H9 (cell line): ENCODE measurements around the gene CASQ1. TPM values are rescaled to one million over a fixed set of nuclear protein-coding genes. Genes with fewer than 3 reads are reported as not detected.

Experiments
- DNase-seq: peaks from one replicate; pipeline ENCODE4 v3.0.0-alpha.2; 2017
- H2AFZ ChIP-seq: one replicate; pipeline ENCODE4 v1.6.1; 2013; ENCODE audit warnings: mild to moderate bottlenecking, low read length, control low read depth, moderate library complexity
- H2AK5ac ChIP-seq: 2 replicates; pipeline ENCODE4 v1.6.1; 2013; ENCODE audit warnings: low read length, control low read depth, mixed read lengths; ENCODE audit not compliant: insufficient read length
- H2BK120ac ChIP-seq: one replicate; pipeline ENCODE4 v1.6.1; 2013; ENCODE audit warnings: low read depth, mild to moderate bottlenecking, low read length, control low read depth, inconsistent platforms; ENCODE audit not compliant: poor library complexity, severe bottlenecking
- H2BK12ac ChIP-seq: 2 replicates; pipeline ENCODE4 v1.6.1; 2013; ENCODE audit warnings: low read length, control low read depth, mixed read lengths, low read depth; ENCODE audit not compliant: insufficient read length
- H2BK15ac ChIP-seq: 2 replicates; pipeline ENCODE4 v1.6.1; 2013; ENCODE audit warnings: low read depth, low read length, control low read depth
- H2BK20ac ChIP-seq: one replicate; pipeline ENCODE4 v1.6.1; 2013; ENCODE audit warnings: low read depth, mild to moderate bottlenecking, low read length, control low read depth, inconsistent platforms; ENCODE audit not compliant: poor library complexity, severe bottlenecking
- H2BK5ac ChIP-seq: 2 replicates; pipeline ENCODE4 v1.6.1; 2013; ENCODE audit warnings: low read length, control low read depth, mixed read lengths; ENCODE audit not compliant: insufficient read length
- H3K14ac ChIP-seq: 2 replicates; pipeline ENCODE4 v1.6.1; 2013; ENCODE audit warnings: low read length, control low read depth; ENCODE audit not compliant: insufficient read depth
- H3K18ac ChIP-seq: 2 replicates; pipeline ENCODE4 v1.6.1; 2013; ENCODE audit warnings: low read depth, mild to moderate bottlenecking, mixed read lengths, low read length, control low read depth; ENCODE audit not compliant: insufficient read length
- H3K23ac ChIP-seq: 2 replicates; pipeline ENCODE4 v1.6.1; 2013; ENCODE audit warnings: low read length, control low read depth, mixed read lengths, low read depth; ENCODE audit not compliant: insufficient read length
- H3K23me2 ChIP-seq: 2 replicates; pipeline ENCODE4 v1.6.1; 2013; ENCODE audit warnings: low read depth, mild to moderate bottlenecking, mixed read lengths, low read length, control low read depth; ENCODE audit not compliant: insufficient read length, poor library complexity, severe bottlenecking
- H3K27ac ChIP-seq: 2 replicates; pipeline ENCODE4 v1.5.1; 2013; ENCODE audit warnings: low read length, control low read depth, mixed read lengths, low read depth; ENCODE audit not compliant: insufficient read length
- H3K27me3 ChIP-seq: 2 replicates; pipeline ENCODE4 v1.6.1; 2013; ENCODE audit warnings: low read length, control low read depth, inconsistent platforms; ENCODE audit not compliant: insufficient read depth
- H3K4ac ChIP-seq: 2 replicates; pipeline ENCODE4 v1.6.1; 2013; ENCODE audit warnings: low read depth, mild to moderate bottlenecking, control low read depth, inconsistent platforms, low read length, moderate library complexity
- H3K4me1 ChIP-seq: 2 replicates; pipeline ENCODE4 v1.6.1; 2013; ENCODE audit warnings: low read length, control low read depth, inconsistent platforms; ENCODE audit not compliant: insufficient read depth
- H3K4me2 ChIP-seq: 2 replicates; pipeline ENCODE4 v1.6.1; 2013; ENCODE audit warnings: low read length, control low read depth, mixed read lengths; ENCODE audit not compliant: insufficient read length, insufficient read depth
- H3K56ac ChIP-seq: 2 replicates; pipeline ENCODE4 v1.6.1; 2013; ENCODE audit warnings: low read depth, mild to moderate bottlenecking, mixed read lengths, low read length, control low read depth; ENCODE audit not compliant: insufficient read length
- H3K79me1 ChIP-seq: 2 replicates; pipeline ENCODE4 v1.6.1; 2013; ENCODE audit warnings: low read depth, mild to moderate bottlenecking, moderate library complexity, low read length, control low read depth, inconsistent platforms; ENCODE audit not compliant: insufficient read depth, poor library complexity, severe bottlenecking
- H3K79me2 ChIP-seq: 2 replicates; pipeline ENCODE4 v1.6.1; 2013; ENCODE audit warnings: low read length, control low read depth, inconsistent platforms; ENCODE audit not compliant: insufficient read depth
- H3K9ac ChIP-seq: 2 replicates; pipeline ENCODE4 v1.6.1; 2013; ENCODE audit warnings: low read length, control low read depth, mixed read lengths; ENCODE audit not compliant: insufficient read length; ENCODE audit errors: extremely low read depth
- H3K9me3 ChIP-seq: one replicate; pipeline ENCODE4 v1.6.1; 2013; ENCODE audit warnings: low read depth, low read length, inconsistent platforms; ENCODE audit not compliant: control insufficient read depth
- H3T11ph ChIP-seq: one replicate; pipeline ENCODE4 v1.6.1; 2013; ENCODE audit warnings: mild to moderate bottlenecking, low read length, control low read depth, inconsistent platforms
- H4K20me1 ChIP-seq: one replicate; pipeline ENCODE4 v1.6.1; 2013; ENCODE audit not compliant: control insufficient read depth, insufficient read length, insufficient read depth
- H4K5ac ChIP-seq: 2 replicates; pipeline ENCODE4 v1.6.1; 2013; ENCODE audit warnings: low read depth, mild to moderate bottlenecking, mixed read lengths, low read length, control low read depth; ENCODE audit not compliant: insufficient read length
- H4K8ac ChIP-seq: replicated peaks from 2 replicates; pipeline ENCODE4 v1.6.1; 2013; ENCODE audit warnings: low read length, control low read depth, mixed read lengths, low read depth; ENCODE audit not compliant: insufficient read length
- H4K91ac ChIP-seq: 2 replicates; pipeline ENCODE4 v1.6.1; 2013; ENCODE audit warnings: low read depth, mild to moderate bottlenecking, moderate library complexity, mixed read lengths, low read length, control low read depth; ENCODE audit not compliant: insufficient read length
- H3K27ac Mint-ChIP-seq, 3 experiments: 2 replicates in 2 of 3; 3 replicates in 1 of 3; pipeline ENCODE4 v1.8.0; 2020 to 2021; ENCODE audit warnings: mixed read lengths in 3 of 3, mild to moderate bottlenecking in 1 of 3, moderate library complexity in 1 of 3
- H3K27me3 Mint-ChIP-seq: 2 replicates; pipeline ENCODE4 v1.8.0; 2021; ENCODE audit warnings: low read depth, mild to moderate bottlenecking, moderate library complexity, mixed read lengths
- H3K36me3 Mint-ChIP-seq, 3 experiments: 2 replicates in 2 of 3; 3 replicates in 1 of 3; pipeline ENCODE4 v1.8.0; 2020 to 2021; ENCODE audit warnings: low read depth in 3 of 3, mixed read lengths in 3 of 3; ENCODE audit not compliant: insufficient read depth in 1 of 3
- H3K4me1 Mint-ChIP-seq, 2 experiments: 2 replicates each; pipeline ENCODE4 v1.8.0; 2020; ENCODE audit warnings: mixed read lengths in 2 of 2
- H3K4me3 Mint-ChIP-seq, 2 experiments: 2 replicates in 1 of 2; 3 replicates in 1 of 2; pipeline ENCODE4 v1.8.0; 2020 to 2021; ENCODE audit warnings: mild to moderate bottlenecking in 2 of 2, mixed read lengths in 2 of 2, moderate library complexity in 1 of 2
- H3K9me3 Mint-ChIP-seq, 2 experiments: 2 replicates in 1 of 2; 3 replicates in 1 of 2; pipeline ENCODE4 v1.8.0; 2020; ENCODE audit warnings: mild to moderate bottlenecking in 2 of 2, mixed read lengths in 2 of 2, moderate library complexity in 1 of 2
- WGBS: extraction: QIAGEN DNeasy Blood & Tissue Kit; methylation state at CpG from one replicate; pipeline ENCODE4 v1.1.7; 2013; ENCODE audit warnings: missing lambda C conversion rate, low lambda C conversion rate, mixed read lengths; ENCODE audit not compliant: insufficient read length; ENCODE audit errors: extremely low coverage; 5-methylcytosine and 5-hydroxymethylcytosine counted together
- total RNA-seq: library from RNA; stranded (reverse); gene quantifications from 2 replicates; pipeline ENCODE4 v1.2.1, GENCODE V29; 2021
- TF ChIP-seq, protein P1 (sequence below): fragments of 200-600 bp; sonication (generic); conservative IDR thresholded peaks from 3 replicates; pipeline ENCODE4 v1.8.0; 2021; ENCODE audit warnings: antibody characterized with exemption, mild to moderate bottlenecking

The CASQ1 gene
- total RNA-seq, 1 experiment from 2014 or later: 0.55 TPM

DNA sequence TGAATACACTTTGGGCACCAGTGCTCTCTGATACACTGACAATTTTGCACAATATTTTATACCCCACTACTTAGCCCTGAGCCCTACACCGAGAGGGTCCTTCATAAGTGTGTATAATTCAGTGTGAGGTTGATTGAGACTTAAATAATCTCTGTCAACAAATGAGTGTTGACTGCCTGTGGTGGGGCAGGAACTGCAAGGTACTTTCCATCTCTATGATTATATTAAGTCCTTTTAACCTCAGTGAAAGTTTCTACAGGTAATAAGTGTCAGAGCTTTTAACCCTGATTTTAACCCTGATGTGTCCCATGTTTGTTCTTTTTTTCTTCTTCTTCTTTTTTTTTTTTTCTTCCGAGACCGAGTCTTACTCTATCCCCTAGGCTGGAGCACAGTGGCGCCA lies 5.8 kb downstream of the CASQ1 start:
- Histone ChIP-seq H3K27ac (no peak overlapping the region), H3K56ac (no peak overlapping the region), H2BK12ac (no peak overlapping the region), H3K4ac (no peak overlapping the region), H2BK15ac (no peak overlapping the region), H4K5ac (no peak overlapping the region), H3K79me2 (no peaks in the 10 kb centered on the region), H3K23ac (no peak overlapping the region), H3K4me1 (peaks cover 3% of the 10 kb centered on the region; the same call in 1 of the 2 replicates), H4K91ac (no peak overlapping the region), H3K18ac (no peak overlapping the region), H3K27me3 (no peaks in the 10 kb centered on the region), H2BK20ac (no peak overlapping the region), H3T11ph (no peak overlapping the region), H3K79me1 (no peaks in the 10 kb centered on the region), H3K4me2 (no peak overlapping the region), H4K8ac (no peak overlapping the region), H3K9ac (no peak overlapping the region), H2BK5ac (no peak overlapping the region), H4K20me1 (no peaks in the 10 kb centered on the region), H3K23me2 (no peaks in the 10 kb centered on the region), H2AFZ (no peak overlapping the region), H2BK120ac (no peak overlapping the region), H3K9me3 (no peaks in the 10 kb centered on the region), H2AK5ac (no peak overlapping the region), H3K14ac (no peak overlapping the region)
- Mint-ChIP-seq H3K36me3 (no peaks in the 10 kb centered on the region; a peak in 1 of 7 replicates), H3K4me1 (peaks cover 0 to 4% of the 10 kb centered on the region in 2 experiments; a peak in 1 of 4 replicates), H3K4me3 (no peak overlapping the region), H3K27ac (no peak overlapping the region), H3K27me3 (peaks cover 5% of the 10 kb centered on the region; the same call in 1 of the 2 replicates), H3K9me3 (no peaks in the 10 kb centered on the region)
- DNase-seq: no peak
- no CpG with 5 or more reads among the region's 4 CpGs for WGBS
- TF ChIP-seq, protein P1, sequence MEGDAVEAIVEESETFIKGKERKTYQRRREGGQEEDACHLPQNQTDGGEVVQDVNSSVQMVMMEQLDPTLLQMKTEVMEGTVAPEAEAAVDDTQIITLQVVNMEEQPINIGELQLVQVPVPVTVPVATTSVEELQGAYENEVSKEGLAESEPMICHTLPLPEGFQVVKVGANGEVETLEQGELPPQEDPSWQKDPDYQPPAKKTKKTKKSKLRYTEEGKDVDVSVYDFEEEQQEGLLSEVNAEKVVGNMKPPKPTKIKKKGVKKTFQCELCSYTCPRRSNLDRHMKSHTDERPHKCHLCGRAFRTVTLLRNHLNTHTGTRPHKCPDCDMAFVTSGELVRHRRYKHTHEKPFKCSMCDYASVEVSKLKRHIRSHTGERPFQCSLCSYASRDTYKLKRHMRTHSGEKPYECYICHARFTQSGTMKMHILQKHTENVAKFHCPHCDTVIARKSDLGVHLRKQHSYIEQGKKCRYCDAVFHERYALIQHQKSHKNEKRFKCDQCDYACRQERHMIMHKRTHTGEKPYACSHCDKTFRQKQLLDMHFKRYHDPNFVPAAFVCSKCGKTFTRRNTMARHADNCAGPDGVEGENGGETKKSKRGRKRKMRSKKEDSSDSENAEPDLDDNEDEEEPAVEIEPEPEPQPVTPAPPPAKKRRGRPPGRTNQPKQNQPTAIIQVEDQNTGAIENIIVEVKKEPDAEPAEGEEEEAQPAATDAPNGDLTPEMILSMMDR: no peak
